K562 treated with DMSO at 1 percent for 12 hours (cell line): Measurements from ENCODE around the gene RUSC2. TPM values are rescaled to one million over a fixed set of nuclear protein-coding genes. Genes with fewer than 3 reads are reported as not detected.

Source experiments
- total RNA-seq: library from RNA; unstranded; fragments of 300-600 nt; gene quantifications from 2 replicates; pipeline ENCODE4 v1.2.3, GENCODE V29; 2022; ENCODE audit not compliant: insufficient read depth

RUSC2 gene, protein sequence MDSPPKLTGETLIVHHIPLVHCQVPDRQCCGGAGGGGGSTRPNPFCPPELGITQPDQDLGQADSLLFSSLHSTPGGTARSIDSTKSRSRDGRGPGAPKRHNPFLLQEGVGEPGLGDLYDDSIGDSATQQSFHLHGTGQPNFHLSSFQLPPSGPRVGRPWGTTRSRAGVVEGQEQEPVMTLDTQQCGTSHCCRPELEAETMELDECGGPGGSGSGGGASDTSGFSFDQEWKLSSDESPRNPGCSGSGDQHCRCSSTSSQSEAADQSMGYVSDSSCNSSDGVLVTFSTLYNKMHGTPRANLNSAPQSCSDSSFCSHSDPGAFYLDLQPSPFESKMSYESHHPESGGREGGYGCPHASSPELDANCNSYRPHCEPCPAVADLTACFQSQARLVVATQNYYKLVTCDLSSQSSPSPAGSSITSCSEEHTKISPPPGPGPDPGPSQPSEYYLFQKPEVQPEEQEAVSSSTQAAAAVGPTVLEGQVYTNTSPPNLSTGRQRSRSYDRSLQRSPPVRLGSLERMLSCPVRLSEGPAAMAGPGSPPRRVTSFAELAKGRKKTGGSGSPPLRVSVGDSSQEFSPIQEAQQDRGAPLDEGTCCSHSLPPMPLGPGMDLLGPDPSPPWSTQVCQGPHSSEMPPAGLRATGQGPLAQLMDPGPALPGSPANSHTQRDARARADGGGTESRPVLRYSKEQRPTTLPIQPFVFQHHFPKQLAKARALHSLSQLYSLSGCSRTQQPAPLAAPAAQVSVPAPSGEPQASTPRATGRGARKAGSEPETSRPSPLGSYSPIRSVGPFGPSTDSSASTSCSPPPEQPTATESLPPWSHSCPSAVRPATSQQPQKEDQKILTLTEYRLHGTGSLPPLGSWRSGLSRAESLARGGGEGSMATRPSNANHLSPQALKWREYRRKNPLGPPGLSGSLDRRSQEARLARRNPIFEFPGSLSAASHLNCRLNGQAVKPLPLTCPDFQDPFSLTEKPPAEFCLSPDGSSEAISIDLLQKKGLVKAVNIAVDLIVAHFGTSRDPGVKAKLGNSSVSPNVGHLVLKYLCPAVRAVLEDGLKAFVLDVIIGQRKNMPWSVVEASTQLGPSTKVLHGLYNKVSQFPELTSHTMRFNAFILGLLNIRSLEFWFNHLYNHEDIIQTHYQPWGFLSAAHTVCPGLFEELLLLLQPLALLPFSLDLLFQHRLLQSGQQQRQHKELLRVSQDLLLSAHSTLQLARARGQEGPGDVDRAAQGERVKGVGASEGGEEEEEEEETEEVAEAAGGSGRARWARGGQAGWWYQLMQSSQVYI (N-terminal part only)
- 4.4 and 10.3 TPM in 2 replicates for total RNA-seq

DNA sequence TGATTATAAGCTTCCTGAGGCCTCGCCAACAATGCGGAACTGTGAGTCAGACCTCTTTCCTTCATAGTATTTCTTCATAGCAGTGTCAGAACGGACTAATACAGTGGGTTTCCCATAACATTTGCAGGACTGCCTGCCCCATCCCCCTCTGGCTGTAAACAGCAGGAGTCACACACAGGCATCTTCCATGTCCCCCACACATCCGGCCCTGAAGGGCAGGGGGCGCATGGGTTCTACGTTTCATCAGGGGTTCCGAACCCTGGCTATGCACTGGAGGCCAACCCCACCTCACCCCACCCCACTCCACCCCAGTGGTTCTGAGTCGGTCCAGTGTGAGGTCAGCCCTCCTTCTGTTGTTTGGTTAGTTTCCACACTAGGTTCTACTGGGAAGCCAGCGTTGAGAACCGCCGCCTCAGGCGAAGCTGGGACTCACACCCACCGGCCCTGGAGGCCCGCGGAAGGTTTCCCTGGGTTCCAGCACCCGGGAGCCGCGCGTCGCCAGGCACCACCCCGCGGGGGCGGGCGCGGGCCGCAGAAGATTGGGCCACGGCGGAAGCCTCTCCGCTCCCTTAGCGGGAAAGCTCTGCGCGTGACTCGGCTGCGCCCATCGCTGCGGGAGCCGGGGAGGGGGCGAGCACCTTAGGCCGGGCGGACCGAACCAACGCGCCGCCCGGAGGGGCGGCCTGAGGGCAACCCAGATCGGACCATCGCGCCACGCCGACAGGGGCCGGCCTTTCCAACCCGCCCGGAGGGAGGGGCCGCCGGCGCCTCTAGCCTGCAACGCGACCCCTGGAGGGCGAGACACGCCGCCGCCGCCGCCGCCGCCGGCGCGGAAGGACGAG, at the start of gene RUSC2:
TSS of gene RUSC2 (plus strand) at position 799 of the 842 bp plus-strand sequence. CDS start 56,411 bp downstream, outside the sequence.

Other genes with a start within 250 kb of the RUSC2 start
- 10.3 and 21.6 TPM in 2 replicates for gene TESK1, start 115.2 kb downstream of the RUSC2 start, total RNA-seq
- 1.2 TPM in 1 of 2 replicates, not detected in the other for gene CD72, start 128.3 kb downstream of the RUSC2 start, total RNA-seq
- gene SIT1, start 160.8 kb downstream of the RUSC2 start, total RNA-seq, result not detected in 2 replicates
- gene RMRP, start 167.9 kb downstream of the RUSC2 start, total RNA-seq, result not detected in 2 replicates
- 16.5 and 19.3 TPM in 2 replicates for gene CCDC107, start 168.2 kb downstream of the RUSC2 start, total RNA-seq
- 6.5 and 15.3 TPM in 2 replicates for gene ARHGEF39, start 175.1 kb downstream of the RUSC2 start, total RNA-seq
- 0.68 and 6.6 TPM in 2 replicates for gene CA9, start 183.8 kb downstream of the RUSC2 start, total RNA-seq
- gene TPM2, start 199.8 kb downstream of the RUSC2 start, total RNA-seq, result 3.0 and 3.1 TPM in 2 replicates
- 73.8 and 145 TPM in 2 replicates for gene TLN1, start 242.1 kb downstream of the RUSC2 start, total RNA-seq
- gene CREB3, start 242.6 kb downstream of the RUSC2 start, total RNA-seq, result 31.0 and 35.1 TPM in 2 replicates